Fibroblast of the aortic adventitia (primary cell): ENCODE results near the gene CNR2. TPM values are rescaled to one million over a fixed set of nuclear protein-coding genes. Genes with fewer than 3 reads are reported as not detected.
"Not testable (repeated sequence)": the region's sequence is repeated elsewhere in the genome, so short reads cannot be mapped to it uniquely, and the experiment has no call there.

ENCODE experiments used
- DNase-seq: peaks from one replicate; pipeline ENCODE4 v3.0.0-alpha.2; 2010; ENCODE audit warnings: low read depth
- H3K4me3 ChIP-seq: 2 replicates; pipeline ENCODE4 v1.5.1; 2011; ENCODE audit warnings: low read depth, mild to moderate bottlenecking, control low read depth, low read length, moderate library complexity
- CTCF ChIP-seq: IDR thresholded peaks from 2 replicates; pipeline ENCODE4 v1.5.1; 2011; ENCODE audit warnings: mild to moderate bottlenecking, low read length, control low read depth, inconsistent platforms; ENCODE audit not compliant: insufficient read depth
- total RNA-seq: library from RNA; depleted of rRNA; stranded (reverse); fragments of >200 nt; gene quantifications from 2 replicates; pipeline ENCODE4 v1.2.3, GENCODE V29; 2012; ENCODE audit warnings: low replicate concordance

The CNR2 gene
- total RNA-seq, 1 donor: under 0.01 TPM

- no peak for DNase-seq
- TF ChIP-seq CTCF: no peak
- H3K4me3 ChIP-seq: no peak overlapping the region
These were observed 50.5 kb downstream of the CNR2 start for GRCh38 chr1:23862640-23863039.

GRCh38 chr1:23854568-23854967, 58.6 kb downstream of the CNR2 start:
- DNase-seq: peak; percentile 21
- no peak overlapping the region for H3K4me3 ChIP-seq
- TF ChIP-seq CTCF: peak; percentile 22

- not testable (repeated sequence) for DNase-seq, H3K4me3 ChIP-seq
These were observed 60.0 kb downstream of the CNR2 start for GRCh38 chr1:23853124-23853523.

GRCh38 chr1:23851406-23851805, 61.8 kb downstream of the CNR2 start:
- H3K4me3 ChIP-seq, DNase-seq: not testable (repeated sequence)

GRCh38 chr1:23848673-23849616, 64.2 kb downstream of the CNR2 start:
- DNase-seq: no peak
- H3K4me3 ChIP-seq: no peak overlapping the region
- TF ChIP-seq CTCF: no peak

- DNase-seq, H3K4me3 ChIP-seq: not testable (repeated sequence)
These were observed 65.6 kb downstream of the CNR2 start for GRCh38 chr1:23847482-23848095.

- TF ChIP-seq CTCF: no peak
- H3K4me3 ChIP-seq: no peak overlapping the region
- no peak for DNase-seq
These were observed 68.0 kb downstream of the CNR2 start for GRCh38 chr1:23845163-23845562.

GRCh38 chr1:23843644-23844043, 69.5 kb downstream of the CNR2 start:
- no peak overlapping the region for H3K4me3 ChIP-seq
- no peak for DNase-seq
- no peak for TF ChIP-seq CTCF
